Measurements from ENCODE around the gene PCYT2.

DNA sequence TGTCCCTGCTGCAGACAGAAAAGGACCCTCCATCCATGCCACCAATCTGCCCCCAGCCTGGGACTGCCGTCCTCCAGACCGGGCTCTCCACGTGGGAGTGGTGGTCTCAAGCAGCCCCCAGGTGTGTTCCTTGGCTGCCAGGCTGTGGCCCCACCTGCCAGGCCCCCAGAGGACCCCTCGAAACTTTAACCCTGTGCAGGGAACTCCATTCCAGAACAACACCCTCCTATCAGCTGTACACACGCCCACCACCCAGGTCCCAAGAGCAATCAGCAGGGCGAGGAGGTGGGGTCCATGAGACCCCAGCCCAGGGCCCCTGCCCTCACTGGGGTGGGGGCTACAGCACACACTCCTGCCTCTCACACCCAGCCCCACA is 24.5 kb upstream of the PCYT2 start:
- TF ChIP-seq, protein P1, sequence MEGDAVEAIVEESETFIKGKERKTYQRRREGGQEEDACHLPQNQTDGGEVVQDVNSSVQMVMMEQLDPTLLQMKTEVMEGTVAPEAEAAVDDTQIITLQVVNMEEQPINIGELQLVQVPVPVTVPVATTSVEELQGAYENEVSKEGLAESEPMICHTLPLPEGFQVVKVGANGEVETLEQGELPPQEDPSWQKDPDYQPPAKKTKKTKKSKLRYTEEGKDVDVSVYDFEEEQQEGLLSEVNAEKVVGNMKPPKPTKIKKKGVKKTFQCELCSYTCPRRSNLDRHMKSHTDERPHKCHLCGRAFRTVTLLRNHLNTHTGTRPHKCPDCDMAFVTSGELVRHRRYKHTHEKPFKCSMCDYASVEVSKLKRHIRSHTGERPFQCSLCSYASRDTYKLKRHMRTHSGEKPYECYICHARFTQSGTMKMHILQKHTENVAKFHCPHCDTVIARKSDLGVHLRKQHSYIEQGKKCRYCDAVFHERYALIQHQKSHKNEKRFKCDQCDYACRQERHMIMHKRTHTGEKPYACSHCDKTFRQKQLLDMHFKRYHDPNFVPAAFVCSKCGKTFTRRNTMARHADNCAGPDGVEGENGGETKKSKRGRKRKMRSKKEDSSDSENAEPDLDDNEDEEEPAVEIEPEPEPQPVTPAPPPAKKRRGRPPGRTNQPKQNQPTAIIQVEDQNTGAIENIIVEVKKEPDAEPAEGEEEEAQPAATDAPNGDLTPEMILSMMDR (IDR thresholded peaks at IDR 0.05) = no peak
- TF ChIP-seq POLR2AphosphoS5 (IDR thresholded peaks at IDR 0.05) (no peak), POLR2A (IDR thresholded peaks at IDR 0.05) (no peak)

Measured in prostate gland (tissue), 2 donors.